ENCODE measurements around the gene S100A5.

Gene S100A5

GRCh38 chr1:153495536-153495935 is 45.2 kb downstream of the S100A5 start:
- ChIA-PET POLR2A (no interaction called here), CTCF (interaction anchor here (0.6 to 4.7 kb wide), 14 partner anchors 10 to 176 kb away, joined by 3 to 98 read pairs (median 4); partner anchors contain the start of genes PGLYRP4, S100A13 and S100A9)
- TF ChIP-seq TARDBP (IDR thresholded peaks at IDR 0.05) (no peak), LEF1 (IDR thresholded peaks at IDR 0.05; ENCODE audit: borderline replicate concordance) (no peak)
- DNase-seq (ENCODE audit: extremely low spot score) = no peak

- ChIA-PET POLR2A (interaction anchor here (1.2 kb wide), 1 partner anchor 143 kb away, joined by 5 read pairs; no protein-coding TSS in a partner anchor), CTCF (interaction anchor here (0.6 to 4.7 kb wide), 18 partner anchors 10 to 1636 kb away, joined by 3 to 98 read pairs (median 4); partner anchors contain the start of genes PGLYRP4, S100A13 and S100A9)
- peak; percentile 83 for DNase-seq (ENCODE audit: extremely low spot score)
- no peak for TF ChIP-seq SUZ12 (IDR thresholded peaks at IDR 0.05)
- peak; percentile 58 for TF ChIP-seq PKNOX1 (IDR thresholded peaks at IDR 0.05)
- TF ChIP-seq ARNT (IDR thresholded peaks at IDR 0.05) = no peak
- no peak for TF ChIP-seq TARDBP (IDR thresholded peaks at IDR 0.05)
- TF ChIP-seq ELF4 (IDR thresholded peaks at IDR 0.05) = no peak
Observed at GRCh38 chr1:153494976-153495535, 45.7 kb downstream of the S100A5 start.

GRCh38 chr1:153493343-153493960 is 47.3 kb downstream of the S100A5 start:
- POLR2A ChIA-PET = no interaction called here
- TF ChIP-seq TARDBP (IDR thresholded peaks at IDR 0.05) (no peak), ELF4 (IDR thresholded peaks at IDR 0.05) (no peak), LEF1 (IDR thresholded peaks at IDR 0.05; ENCODE audit: borderline replicate concordance) (no peak), FOXM1 (IDR thresholded peaks at IDR 0.05; ENCODE audit: borderline replicate concordance) (no peak), PKNOX1 (IDR thresholded peaks at IDR 0.05) (no peak), SUZ12 (IDR thresholded peaks at IDR 0.05) (no peak), NFRKB (IDR thresholded peaks at IDR 0.05) (no peak), BHLHE40 (IDR thresholded peaks at IDR 0.05; ENCODE audit: borderline replicate concordance) (no peak), ARNT (IDR thresholded peaks at IDR 0.05) (no peak), FOXK2 (IDR thresholded peaks at IDR 0.05) (no peak), SP1 (IDR thresholded peaks at IDR 0.05) (no peak)
- CTCF ChIA-PET = interaction anchor here (2.3 to 4.7 kb wide), 4 partner anchors 8 to 141 kb away, joined by 16 to 98 read pairs (median 22); partner anchors contain the start of genes PGLYRP4 and S100A9
- DNase-seq (ENCODE audit: extremely low spot score) = no peak

- ChIA-PET POLR2A (no interaction called here), CTCF (interaction anchor here (0.8 to 1.4 kb wide), 2 partner anchors 135 to 137 kb away, joined by 3 to 4 read pairs; no protein-coding TSS in a partner anchor)
- no peak for DNase-seq (ENCODE audit: extremely low spot score)
- TF ChIP-seq PKNOX1 (IDR thresholded peaks at IDR 0.05) = peak; percentile 19; the same call in 1 of the 2 replicates
- no peak for TF ChIP-seq SP1 (IDR thresholded peaks at IDR 0.05)
- no peak for TF ChIP-seq HDGF (IDR thresholded peaks at IDR 0.05; ENCODE audit: borderline replicate concordance)
Observed at GRCh38 chr1:153490272-153491051, 50.3 kb downstream of the S100A5 start.

GRCh38 chr1:153488731-153489130 is 52.0 kb downstream of the S100A5 start:
- no peak for TF ChIP-seq ARNT (IDR thresholded peaks at IDR 0.05)
- TF ChIP-seq SUZ12 (IDR thresholded peaks at IDR 0.05) = no peak
- TF ChIP-seq FOXK2 (IDR thresholded peaks at IDR 0.05) = no peak
- POLR2A ChIA-PET = no interaction called here
- DNase-seq (ENCODE audit: extremely low spot score) = no peak
- CTCF ChIA-PET = interaction anchor here (0.6 kb wide), 4 partner anchors 62 to 230 kb away, joined by 3 read pairs; no protein-coding TSS in a partner anchor

GRCh38 chr1:153487707-153488106 is 53.0 kb downstream of the S100A5 start:
- TF ChIP-seq ELF4 (IDR thresholded peaks at IDR 0.05) (no peak), FOXM1 (IDR thresholded peaks at IDR 0.05; ENCODE audit: borderline replicate concordance) (no peak), LEF1 (IDR thresholded peaks at IDR 0.05; ENCODE audit: borderline replicate concordance) (no peak), SUZ12 (IDR thresholded peaks at IDR 0.05) (no peak), FOXK2 (IDR thresholded peaks at IDR 0.05) (no peak), ARNT (IDR thresholded peaks at IDR 0.05) (no peak), NFRKB (IDR thresholded peaks at IDR 0.05) (no peak), SP1 (IDR thresholded peaks at IDR 0.05) (no peak)
- POLR2A ChIA-PET = no interaction called here
- DNase-seq (ENCODE audit: extremely low spot score) = no peak
- CTCF ChIA-PET = interaction anchor here (0.6 to 1.0 kb wide), 3 partner anchors 22 to 132 kb away, joined by 3 to 4 read pairs (median 3); no protein-coding TSS in a partner anchor

Measured in HEK293T (cell line).